KOPT-K1 (cell line): Measurements from ENCODE around the gene PTBP3.
"Not testable (repeated sequence)": the region's sequence is repeated elsewhere in the genome, so short reads cannot be mapped to it uniquely, and the experiment has no call there.

Experiments used
- H3K27ac ChIP-seq: fragments of 200-600 bp; sonication (generic); 2 replicates; pipeline ENCODE4 v1.5.1; 2016; ENCODE audit warnings: antibody characterized with exemption, mild to moderate bottlenecking, low read depth, low read length; ENCODE audit not compliant: poor library complexity, severe bottlenecking
- H3K36me3 ChIP-seq: fragments of 200-600 bp; sonication (generic); 2 replicates; pipeline ENCODE4 v1.5.1; 2017; ENCODE audit warnings: antibody characterized with exemption, mild to moderate bottlenecking, low read length, moderate library complexity; ENCODE audit not compliant: insufficient read depth
- H3K9me3 ChIP-seq: fragments of 200-600 bp; sonication (generic); 2 replicates; pipeline ENCODE4 v1.5.1; 2017; ENCODE audit warnings: antibody characterized with exemption, low read length, mild to moderate bottlenecking; ENCODE audit not compliant: insufficient read depth, poor library complexity, severe bottlenecking

PTBP3 gene

GRCh38 chr9:112194969-112195431, 138.4 kb downstream of the PTBP3 start:
- Histone ChIP-seq H3K9me3 (no peaks in the 10 kb centered on the region), H3K36me3 (no peaks in the 10 kb centered on the region), H3K27ac (no peak overlapping the region)

DNA sequence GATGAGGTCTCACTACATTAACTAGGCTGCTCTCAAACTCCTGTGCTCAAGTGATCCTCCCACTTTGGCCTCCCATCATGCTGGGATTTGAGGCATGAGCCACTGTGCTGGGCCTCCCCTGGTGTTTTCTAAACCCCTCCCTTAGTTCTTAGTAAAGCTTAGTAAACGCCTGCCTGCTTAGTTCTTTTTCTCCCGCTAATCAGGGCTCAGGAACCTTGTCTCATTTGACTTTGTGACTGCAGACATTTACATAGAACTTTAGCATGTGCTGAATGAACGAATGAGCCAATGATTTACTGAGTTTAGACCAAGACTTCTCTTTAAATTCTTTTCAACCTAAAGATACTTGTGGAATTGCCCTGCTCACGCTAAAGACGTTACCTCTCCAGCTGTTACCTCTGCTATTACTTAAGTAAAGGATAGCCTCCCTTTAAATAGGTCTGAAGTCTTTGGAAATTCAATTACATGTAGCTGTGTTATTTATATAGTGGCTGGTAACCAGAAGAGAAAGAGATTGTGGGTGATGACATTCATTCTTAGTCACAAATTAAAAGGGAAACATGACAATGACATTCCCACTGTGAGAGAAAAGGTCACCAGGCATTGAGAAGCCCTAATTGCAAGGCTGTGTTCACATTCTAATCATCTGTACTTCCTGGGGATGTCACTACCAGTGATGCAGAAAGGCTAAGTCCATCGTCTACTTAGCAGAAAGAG, 139.7 kb downstream of the PTBP3 start:
- Histone ChIP-seq H3K27ac (no peak overlapping the region), H3K9me3 (no peaks in the 10 kb centered on the region), H3K36me3 (no peaks in the 10 kb centered on the region)

GRCh38 chr9:112190320-112190719, 143.1 kb downstream of the PTBP3 start:
- not testable (repeated sequence) for H3K9me3 ChIP-seq, H3K27ac ChIP-seq, H3K36me3 ChIP-seq

DNA sequence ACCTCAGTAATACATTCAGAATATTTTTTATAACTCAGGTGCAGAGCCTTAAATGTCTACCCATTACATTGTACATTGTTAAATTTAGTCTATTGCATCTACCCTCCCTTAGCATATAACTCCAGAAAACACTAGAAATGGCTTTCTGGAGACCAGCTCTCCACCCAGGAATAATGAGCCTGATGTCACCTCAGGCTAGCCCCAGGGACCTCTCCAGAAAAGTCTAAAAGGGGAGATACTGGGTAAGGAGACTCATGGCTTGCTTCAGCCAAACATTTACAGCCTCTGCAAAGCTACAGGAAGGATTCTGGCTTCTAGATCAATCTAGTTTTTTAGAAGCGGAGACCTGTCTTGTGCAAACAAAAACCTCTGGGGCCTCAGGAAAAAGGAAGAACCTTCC, 144.5 kb downstream of the PTBP3 start:
- Histone ChIP-seq H3K36me3 (no peaks in the 10 kb centered on the region), H3K9me3 (no peaks in the 10 kb centered on the region), H3K27ac (no peak overlapping the region)

DNA sequence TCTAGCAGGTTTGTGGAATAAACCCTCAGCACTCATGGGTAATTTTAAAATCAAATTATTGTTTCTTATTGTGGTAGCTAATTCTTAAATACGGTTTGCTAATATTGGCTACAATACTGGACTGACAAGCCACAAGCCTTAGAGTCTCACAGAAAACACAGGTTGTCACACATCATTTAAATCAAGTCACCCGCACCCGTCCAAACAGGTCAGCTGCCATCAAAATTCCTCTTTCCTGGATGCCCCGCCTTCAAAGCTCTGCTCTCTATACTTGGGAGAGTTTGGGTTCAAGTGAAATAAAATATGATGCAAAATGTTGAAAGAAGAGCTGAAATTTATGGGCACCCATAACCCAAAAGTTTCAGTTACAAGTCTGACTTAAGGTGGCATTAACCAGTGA, 146.0 kb downstream of the PTBP3 start:
- no peaks in the 10 kb centered on the region for H3K36me3 ChIP-seq
- no peak overlapping the region for H3K27ac ChIP-seq
- H3K9me3 ChIP-seq: peaks cover 5% of the 10 kb centered on the region

DNA sequence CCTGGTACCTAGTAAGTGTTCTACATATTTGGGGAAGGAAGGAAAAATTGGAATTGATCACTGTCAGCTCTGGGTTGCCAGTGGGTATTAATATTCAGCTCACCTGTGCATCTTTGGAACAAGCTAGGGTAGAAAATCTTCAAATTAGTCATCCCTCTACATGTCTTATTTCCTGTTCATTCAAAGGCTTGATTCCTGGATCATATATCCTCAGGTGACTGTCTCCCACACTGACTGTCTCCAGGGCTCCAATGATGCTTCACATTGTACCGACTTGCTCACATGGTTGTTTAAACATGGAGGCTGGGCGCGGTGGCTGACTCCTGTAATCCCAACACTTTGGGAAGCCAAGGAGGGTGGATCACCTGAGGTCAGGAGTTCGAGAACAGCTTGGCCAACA, 146.7 kb downstream of the PTBP3 start:
- Histone ChIP-seq H3K36me3 (no peaks in the 10 kb centered on the region), H3K27ac (no peak overlapping the region), H3K9me3 (peaks cover 5% of the 10 kb centered on the region)

- Histone ChIP-seq H3K27ac (no peak overlapping the region), H3K36me3 (no peaks in the 10 kb centered on the region), H3K9me3 (peaks cover 5% of the 10 kb centered on the region)
Observed at GRCh38 chr9:112184946-112185345, 148.5 kb downstream of the PTBP3 start.

GRCh38 chr9:112184221-112184620, 149.2 kb downstream of the PTBP3 start:
- peaks cover 5% of the 10 kb centered on the region for H3K9me3 ChIP-seq
- no peak overlapping the region for H3K27ac ChIP-seq
- no peaks in the 10 kb centered on the region for H3K36me3 ChIP-seq

- H3K27ac ChIP-seq: peak overlapping the region; percentile 68
- peaks cover 5% of the 10 kb centered on the region for H3K9me3 ChIP-seq
- no peaks in the 10 kb centered on the region for H3K36me3 ChIP-seq
Observed at GRCh38 chr9:112180387-112180881, 153.0 kb downstream of the PTBP3 start.

GRCh38 chr9:112179816-112180215, 153.6 kb downstream of the PTBP3 start:
- Histone ChIP-seq H3K9me3 (peaks cover 5% of the 10 kb centered on the region), H3K27ac (peak overlapping the region; percentile 68), H3K36me3 (no peaks in the 10 kb centered on the region)

DNA sequence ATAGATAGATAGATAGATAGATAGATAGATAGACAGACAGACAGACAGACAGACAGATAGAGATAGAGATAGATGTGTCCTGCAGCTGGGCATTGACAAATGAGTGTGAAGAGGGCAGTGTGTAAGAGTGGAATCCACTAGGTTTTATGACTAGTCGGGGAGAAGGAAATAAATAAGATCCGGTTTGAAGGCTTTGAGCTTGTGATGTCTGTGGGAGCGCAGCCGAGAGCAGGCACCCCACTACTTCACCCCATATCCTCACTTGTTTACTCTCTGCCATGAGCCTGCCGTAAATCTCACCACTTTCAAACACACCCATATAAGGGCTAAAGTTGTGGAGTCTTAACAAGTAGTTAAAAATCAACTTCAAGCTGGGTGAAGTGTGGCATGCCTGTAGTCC, 156.9 kb downstream of the PTBP3 start:
- no peaks in the 10 kb centered on the region for H3K9me3 ChIP-seq
- no peaks in the 10 kb centered on the region for H3K36me3 ChIP-seq
- H3K27ac ChIP-seq: no peak overlapping the region

GRCh38 chr9:112175796-112176315, 157.6 kb downstream of the PTBP3 start:
- Histone ChIP-seq H3K27ac (no peak overlapping the region), H3K36me3 (no peaks in the 10 kb centered on the region), H3K9me3 (no peaks in the 10 kb centered on the region)

DNA sequence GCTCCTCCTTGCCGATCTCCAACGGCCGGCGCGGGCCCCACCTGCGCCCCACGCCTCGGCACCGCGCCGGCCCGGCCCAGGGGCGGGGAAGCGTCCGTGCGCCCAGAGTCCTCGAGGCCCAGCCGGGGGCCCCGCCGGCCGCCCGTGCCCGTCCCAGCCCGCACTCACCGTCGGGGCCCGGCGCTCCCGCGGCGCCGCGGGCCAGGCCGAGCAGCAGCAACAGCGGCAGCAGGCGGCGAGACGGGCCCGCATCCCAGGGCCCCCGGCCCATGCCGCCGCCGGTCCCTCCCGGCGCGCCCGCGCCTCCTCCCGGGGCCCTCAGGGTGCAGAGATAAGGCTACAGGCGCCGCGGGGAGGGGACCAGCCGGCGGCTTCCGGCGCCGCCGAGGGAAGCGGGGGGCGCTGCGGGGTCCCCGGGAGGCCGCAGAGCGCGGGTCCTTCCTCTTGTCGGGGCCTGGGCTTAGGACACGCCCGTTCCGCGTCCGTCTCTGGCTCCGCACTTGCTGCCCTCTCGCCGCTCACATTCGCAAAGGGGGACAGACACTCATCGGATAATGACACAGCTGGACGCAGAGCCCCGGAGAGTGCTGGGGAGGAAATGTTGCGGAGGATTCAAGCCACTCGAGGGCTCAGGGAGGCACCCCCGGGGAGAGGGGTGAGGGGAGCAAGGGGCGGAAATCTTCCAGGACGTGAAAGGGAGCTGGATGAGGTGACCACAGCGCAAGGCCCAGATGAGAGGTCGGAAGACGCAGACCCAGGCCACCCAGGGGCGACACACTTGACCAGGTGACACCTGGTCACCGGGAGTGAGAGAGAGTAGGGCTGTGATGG, 158.2 kb downstream of the PTBP3 start, which contains the start of gene SUSD1:
Gene SUSD1 (minus strand): TSS at position 333 of the 831 bp plus-strand sequence. CDS start 62 bp downstream, at position 271.
- Histone ChIP-seq H3K9me3 (no peaks in the 10 kb centered on the region), H3K27ac (peak within 1 kb of the TSS; percentile 59), H3K36me3 (no peaks in the 10 kb centered on the region)

GRCh38 chr9:112174222-112174964, 159.0 kb downstream of the PTBP3 start:
- peak overlapping the region; percentile 59 for H3K27ac ChIP-seq
- no peaks in the 10 kb centered on the region for H3K36me3 ChIP-seq
- no peaks in the 10 kb centered on the region for H3K9me3 ChIP-seq
